ENCODE results near the gene RAB31.
A peak's percentile ranks its signal among the peaks of the same experiment; 100 is the strongest.
"Not testable (repeated sequence)": the region's sequence is repeated elsewhere in the genome, so short reads cannot be mapped to it uniquely, and the experiment has no call there.

RAB31 gene

DNA sequence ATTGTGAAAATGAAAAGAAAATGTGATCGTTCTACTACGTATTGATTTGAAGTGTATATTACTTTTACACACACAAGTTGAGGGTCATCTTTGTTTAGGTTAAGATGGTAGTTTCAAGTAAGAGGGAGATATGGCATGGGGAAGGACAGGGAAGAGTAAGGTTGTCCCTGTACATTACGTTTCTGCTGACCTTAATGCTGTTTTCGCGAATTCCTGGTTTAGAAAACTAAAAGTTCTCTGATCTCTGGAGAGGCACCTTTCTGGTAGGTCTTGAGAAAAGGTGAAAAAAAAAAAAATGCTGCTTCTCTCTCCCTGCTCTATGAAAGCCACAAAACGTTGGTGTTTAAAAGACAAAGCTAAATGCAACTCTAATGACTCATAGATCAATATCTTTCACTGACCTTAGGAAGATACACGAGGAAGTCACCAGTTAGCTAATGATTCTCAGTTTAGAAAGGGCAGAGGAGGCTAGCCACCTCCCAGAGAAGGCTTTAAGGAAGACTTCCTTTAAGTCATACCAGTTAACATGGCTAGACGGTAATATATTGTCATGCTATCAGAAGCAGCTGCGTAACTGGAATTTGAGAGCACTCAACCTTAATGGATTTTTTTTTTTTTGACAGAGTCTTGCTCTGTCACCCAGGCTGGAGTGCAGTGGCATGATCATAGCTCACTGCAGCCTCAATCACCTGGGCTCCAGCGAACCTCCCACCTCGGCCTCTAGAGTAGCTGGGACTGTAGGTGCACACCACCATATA is 190.9 kb downstream of the RAB31 start:
- H3K79me1 ChIP-seq (replicated peaks; ENCODE audit: low read length, poor library complexity, severe bottlenecking) = no peaks in the 10 kb centered on the region
- peak; percentile 92 for DNase-seq
- H3K18ac ChIP-seq (ENCODE audit: low read depth in 1 of 2, low read length in 2 of 2) = peak overlapping the region in 1 of 2 experiments; percentile 79
- H3K9me3 ChIP-seq (ENCODE audit: control insufficient read depth, low read length) = no peaks in the 10 kb centered on the region
- no peak overlapping the region for H3K4me3 ChIP-seq (ENCODE audit: insufficient read depth in 1 of 2, low read depth in 1 of 2, low read length in 2 of 2)
- H2AFZ ChIP-seq (ENCODE audit: low read depth, low read length) = no peak overlapping the region
- no peak overlapping the region for H3K4ac ChIP-seq (ENCODE audit: low read depth in 1 of 2, low read length in 2 of 2)
- H3K27ac ChIP-seq (ENCODE audit: low read length, poor library complexity, severe bottlenecking) = no peak overlapping the region
- no peak overlapping the region for H4K8ac ChIP-seq (ENCODE audit: low read length)
- H3K23ac ChIP-seq (ENCODE audit: low read length in 2 of 2) = no peak overlapping the region
- no peak overlapping the region for H2BK15ac ChIP-seq (ENCODE audit: low read depth, poor library complexity, severe bottlenecking)
- no peak overlapping the region for H2BK5ac ChIP-seq (ENCODE audit: low read depth, low read length, poor library complexity, severe bottlenecking)
- no peaks in the 10 kb centered on the region for H3K27me3 ChIP-seq (ENCODE audit: control insufficient read depth in 1 of 2, insufficient read depth in 1 of 2, low read length in 2 of 2)
- 42% methylated on average over 10 of the region's 11 CpGs for WGBS
- no peak overlapping the region for H2BK12ac ChIP-seq (ENCODE audit: low read length in 2 of 2)
- H4K91ac ChIP-seq (ENCODE audit: low read length) = no peak overlapping the region
- H3K4me1 ChIP-seq (ENCODE audit: control insufficient read depth, insufficient read depth, low read depth, low read length) = no peaks in the 10 kb centered on the region
- H2AK5ac ChIP-seq (ENCODE audit: low read length, severe bottlenecking) = no peak overlapping the region
- no peak overlapping the region for H3K9ac ChIP-seq (ENCODE audit: low read length)
- H3K14ac ChIP-seq (ENCODE audit: low read length in 2 of 2) = no peak overlapping the region
- no peaks in the 10 kb centered on the region for H3K36me3 ChIP-seq (ENCODE audit: control insufficient read depth in 1 of 2, insufficient read depth in 2 of 2, low read depth in 1 of 2, low read length in 2 of 2)
- H3K4me2 ChIP-seq (ENCODE audit: low read length, poor library complexity, severe bottlenecking) = no peak overlapping the region
- peak overlapping the region; percentile 73 for H2BK120ac ChIP-seq (ENCODE audit: low read depth, low read length)

DNA sequence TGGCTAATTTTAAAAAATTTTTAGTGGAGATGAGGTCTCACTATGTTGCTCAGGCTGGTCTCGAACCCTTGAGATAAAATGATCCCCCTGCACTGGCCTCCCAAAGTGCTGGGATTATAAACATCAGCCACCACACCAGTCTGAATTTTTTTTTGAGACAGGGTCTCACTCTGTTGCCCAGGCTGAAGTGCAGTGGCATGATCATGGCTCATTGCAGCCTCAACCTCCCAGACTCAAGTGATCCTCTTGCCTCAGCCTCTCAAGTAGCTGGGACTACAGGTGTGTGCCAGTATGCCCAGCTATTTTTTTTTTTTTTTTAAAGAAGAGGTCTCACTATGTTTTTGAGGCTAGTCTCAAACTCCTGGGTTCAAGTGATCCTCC is 191.4 kb downstream of the RAB31 start:
- not testable (repeated sequence) for H2AFZ ChIP-seq (ENCODE audit: low read depth, low read length); H2BK5ac ChIP-seq (ENCODE audit: low read depth, low read length, poor library complexity, severe bottlenecking); H3K27me3 ChIP-seq (ENCODE audit: control insufficient read depth in 1 of 2, insufficient read depth in 1 of 2, low read length in 2 of 2); H2AK5ac ChIP-seq (ENCODE audit: low read length, severe bottlenecking); H2BK15ac ChIP-seq (ENCODE audit: low read depth, poor library complexity, severe bottlenecking); H3K9me3 ChIP-seq (ENCODE audit: control insufficient read depth, low read length); H3K79me1 ChIP-seq (replicated peaks; ENCODE audit: low read length, poor library complexity, severe bottlenecking); H3K4me1 ChIP-seq (ENCODE audit: control insufficient read depth, insufficient read depth, low read depth, low read length); H3K4ac ChIP-seq (ENCODE audit: low read depth in 1 of 2, low read length in 2 of 2); H3K4me3 ChIP-seq (ENCODE audit: insufficient read depth in 1 of 2, low read depth in 1 of 2, low read length in 2 of 2); H3K27ac ChIP-seq (ENCODE audit: low read length, poor library complexity, severe bottlenecking); H3K23ac ChIP-seq (ENCODE audit: low read length in 2 of 2); H3K9ac ChIP-seq (ENCODE audit: low read length); DNase-seq; H3K36me3 ChIP-seq (ENCODE audit: control insufficient read depth in 1 of 2, insufficient read depth in 2 of 2, low read depth in 1 of 2, low read length in 2 of 2); H4K8ac ChIP-seq (ENCODE audit: low read length); H4K91ac ChIP-seq (ENCODE audit: low read length); H3K4me2 ChIP-seq (ENCODE audit: low read length, poor library complexity, severe bottlenecking)
- Histone ChIP-seq H3K18ac (ENCODE audit: low read depth in 1 of 2, low read length in 2 of 2) (peak overlapping the region in 1 of 2 experiments; percentile 79), H3K14ac (ENCODE audit: low read length in 2 of 2) (peak overlapping the region in 1 of 2 experiments; percentile 41), H2BK12ac (ENCODE audit: low read length in 2 of 2) (peak overlapping the region in 1 of 2 experiments; percentile 76), H2BK120ac (ENCODE audit: low read depth, low read length) (peak overlapping the region; percentile 73)
- 97% methylated on average over 1 of the region's 1 CpG for WGBS

DNA sequence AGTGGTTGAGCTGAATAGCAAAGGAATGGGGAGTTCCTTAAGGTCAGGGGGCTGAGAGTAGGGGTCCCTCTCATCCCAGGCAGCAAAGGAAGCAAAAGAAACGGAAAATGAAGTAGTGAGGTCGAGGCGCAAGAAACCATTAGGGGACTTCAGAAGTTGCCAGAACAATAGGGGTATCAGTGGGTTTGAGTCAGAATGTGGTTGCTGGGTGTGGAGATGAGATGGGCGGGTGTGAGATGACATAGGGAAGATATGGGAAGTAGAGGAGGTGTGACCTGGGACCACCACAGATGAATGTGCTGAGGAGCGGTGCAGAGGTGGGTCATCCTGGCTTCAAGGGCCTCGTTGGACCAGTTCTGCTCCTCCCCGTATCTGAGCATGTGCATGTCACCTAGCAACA is 192.6 kb downstream of the RAB31 start:
- no peak overlapping the region for H2AK5ac ChIP-seq (ENCODE audit: low read length, severe bottlenecking)
- peak overlapping the region in 1 of 2 experiments; percentile 83 for H2BK12ac ChIP-seq (ENCODE audit: low read length in 2 of 2)
- no peaks in the 10 kb centered on the region for H3K9me3 ChIP-seq (ENCODE audit: control insufficient read depth, low read length)
- H2AFZ ChIP-seq (ENCODE audit: low read depth, low read length) = no peak overlapping the region
- H2BK5ac ChIP-seq (ENCODE audit: low read depth, low read length, poor library complexity, severe bottlenecking) = no peak overlapping the region
- no peaks in the 10 kb centered on the region for H3K36me3 ChIP-seq (ENCODE audit: control insufficient read depth in 1 of 2, insufficient read depth in 2 of 2, low read depth in 1 of 2, low read length in 2 of 2)
- no peaks in the 10 kb centered on the region for H3K27me3 ChIP-seq (ENCODE audit: control insufficient read depth in 1 of 2, insufficient read depth in 1 of 2, low read length in 2 of 2)
- peaks cover 5% of the 10 kb centered on the region for H3K4me1 ChIP-seq (ENCODE audit: control insufficient read depth, insufficient read depth, low read depth, low read length)
- no peak overlapping the region for H3K4me2 ChIP-seq (ENCODE audit: low read length, poor library complexity, severe bottlenecking)
- no peak overlapping the region for H3K18ac ChIP-seq (ENCODE audit: low read depth in 1 of 2, low read length in 2 of 2)
- DNase-seq = no peak
- no peak overlapping the region for H4K8ac ChIP-seq (ENCODE audit: low read length)
- no peak overlapping the region for H3K27ac ChIP-seq (ENCODE audit: low read length, poor library complexity, severe bottlenecking)
- no peaks in the 10 kb centered on the region for H3K79me1 ChIP-seq (replicated peaks; ENCODE audit: low read length, poor library complexity, severe bottlenecking)
- 90% methylated on average over 7 of the region's 7 CpGs for WGBS
- no peak overlapping the region for H3K4me3 ChIP-seq (ENCODE audit: insufficient read depth in 1 of 2, low read depth in 1 of 2, low read length in 2 of 2)
- no peak overlapping the region for H2BK15ac ChIP-seq (ENCODE audit: low read depth, poor library complexity, severe bottlenecking)
- no peak overlapping the region for H3K23ac ChIP-seq (ENCODE audit: low read length in 2 of 2)
- no peak overlapping the region for H3K9ac ChIP-seq (ENCODE audit: low read length)
- no peak overlapping the region for H3K14ac ChIP-seq (ENCODE audit: low read length in 2 of 2)
- no peak overlapping the region for H2BK120ac ChIP-seq (ENCODE audit: low read depth, low read length)
- H4K91ac ChIP-seq (ENCODE audit: low read length) = no peak overlapping the region
- H3K4ac ChIP-seq (ENCODE audit: low read depth in 1 of 2, low read length in 2 of 2) = no peak overlapping the region

DNA sequence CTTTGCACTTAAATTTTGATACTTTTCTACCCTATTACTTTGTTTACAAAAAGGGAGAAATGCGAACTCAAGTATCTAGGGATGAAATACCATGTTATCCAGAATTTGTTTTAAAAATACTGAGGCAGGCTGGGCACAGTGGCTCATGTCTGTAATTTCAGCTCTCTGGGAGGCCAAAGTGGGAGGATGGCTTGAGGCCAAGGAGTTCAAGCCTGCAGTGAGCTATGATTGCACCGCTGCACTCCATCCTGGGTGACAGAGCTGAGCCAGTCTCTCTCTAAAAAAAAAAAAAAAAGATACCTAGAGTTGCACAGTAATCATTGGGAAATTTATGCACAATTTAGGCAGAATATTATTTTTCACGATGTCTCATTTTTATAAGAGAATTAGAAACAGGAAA is 193.3 kb downstream of the RAB31 start:
- WGBS = 88% methylated on average over 1 of the region's 3 CpGs
- Histone ChIP-seq H3K9ac (ENCODE audit: low read length) (no peak overlapping the region), H3K4me2 (ENCODE audit: low read length, poor library complexity, severe bottlenecking) (no peak overlapping the region), H3K9me3 (ENCODE audit: control insufficient read depth, low read length) (no peaks in the 10 kb centered on the region), H2BK12ac (ENCODE audit: low read length in 2 of 2) (no peak overlapping the region), H4K8ac (ENCODE audit: low read length) (no peak overlapping the region), H2BK15ac (ENCODE audit: low read depth, poor library complexity, severe bottlenecking) (no peak overlapping the region), H3K4me3 (ENCODE audit: insufficient read depth in 1 of 2, low read depth in 1 of 2, low read length in 2 of 2) (no peak overlapping the region), H2AK5ac (ENCODE audit: low read length, severe bottlenecking) (no peak overlapping the region), H4K91ac (ENCODE audit: low read length) (no peak overlapping the region), H2BK120ac (ENCODE audit: low read depth, low read length) (no peak overlapping the region), H3K18ac (ENCODE audit: low read depth in 1 of 2, low read length in 2 of 2) (no peak overlapping the region), H3K14ac (ENCODE audit: low read length in 2 of 2) (no peak overlapping the region), H3K36me3 (ENCODE audit: control insufficient read depth in 1 of 2, insufficient read depth in 2 of 2, low read depth in 1 of 2, low read length in 2 of 2) (no peaks in the 10 kb centered on the region), H2BK5ac (ENCODE audit: low read depth, low read length, poor library complexity, severe bottlenecking) (no peak overlapping the region), H3K4ac (ENCODE audit: low read depth in 1 of 2, low read length in 2 of 2) (no peak overlapping the region), H3K23ac (ENCODE audit: low read length in 2 of 2) (no peak overlapping the region), H3K27ac (ENCODE audit: low read length, poor library complexity, severe bottlenecking) (no peak overlapping the region), H3K4me1 (ENCODE audit: control insufficient read depth, insufficient read depth, low read depth, low read length) (peaks cover 7% of the 10 kb centered on the region), H3K27me3 (ENCODE audit: control insufficient read depth in 1 of 2, insufficient read depth in 1 of 2, low read length in 2 of 2) (no peaks in the 10 kb centered on the region), H3K79me1 (replicated peaks; ENCODE audit: low read length, poor library complexity, severe bottlenecking) (no peaks in the 10 kb centered on the region), H2AFZ (ENCODE audit: low read depth, low read length) (no peak overlapping the region)
- DNase-seq = no peak

Data from mesenchymal stem cell (in vitro differentiated cells and primary cell).